Activated CD4-positive, alpha-beta T cell treated with anti-CD3 and anti-CD28 coated beads for 36 hours (primary cell): ENCODE measurements around the gene SDK1. TPM values are rescaled to one million over a fixed set of nuclear protein-coding genes. Genes with fewer than 3 reads are reported as not detected.

Experiments
- ATAC-seq: fragments of 200-7000 bp; cut with Tn5 transposase; one replicate; pipeline ENCODE4 v1.10.0; 2021; ENCODE audit warnings: mild to moderate bottlenecking, moderate library complexity
- CTCF ChIA-PET: fragments of 350-600 bp; sonication (Branson Sonifier 250); formaldehyde crosslinking; loops from one replicate; lab custom pipeline; 2021; ENCODE audit warnings: antibody characterized with exemption; lab: Charles Lee
- POLR2A ChIA-PET: fragments of 350-600 bp; sonication (Branson Sonifier 250); formaldehyde crosslinking; loops from one replicate; lab custom pipeline; 2021; ENCODE audit warnings: antibody characterized with exemption, inconsistent platforms; lab: Charles Lee
- DNase-seq: peaks from one replicate; pipeline ENCODE4 v3.0.0-alpha.2; 2020
- H3K27ac Mint-ChIP-seq: one replicate; pipeline ENCODE4 v1.8.0; 2021; ENCODE audit warnings: mixed read lengths
- H3K27me3 Mint-ChIP-seq: one replicate; pipeline ENCODE4 v1.8.0; 2021; ENCODE audit warnings: mixed read lengths
- H3K36me3 Mint-ChIP-seq: one replicate; pipeline ENCODE4 v1.8.0; 2021; ENCODE audit warnings: low read depth, mixed read lengths
- H3K4me1 Mint-ChIP-seq: one replicate; pipeline ENCODE4 v1.8.0; 2021; ENCODE audit warnings: mixed read lengths
- H3K4me3 Mint-ChIP-seq: one replicate; pipeline ENCODE4 v1.8.0; 2021; ENCODE audit warnings: mild to moderate bottlenecking, moderate library complexity, mixed read lengths
- H3K9me3 Mint-ChIP-seq: one replicate; pipeline ENCODE4 v1.8.0; 2021; ENCODE audit warnings: low read depth, mixed read lengths
- intact Hi-C, 2 experiments: fragments of 100-400 bp; cut with DNase I in 1 of 2; cut with micrococcal nuclease in 1 of 2; formaldehyde crosslinking; loops; one replicate each; pipeline versions ENCODE4 v1.14.2 to v1.15.1; 2022 to 2024; cut with DNase I, micrococcal nuclease
- total RNA-seq, 2 experiments: library from RNA; stranded (reverse); gene quantifications; one replicate each; pipeline ENCODE4 v1.2.3, GENCODE V29; 2021

Gene SDK1
- total RNA-seq, 2 experiments from 2014 or later, result 1.1 to 1.9 TPM

DNA sequence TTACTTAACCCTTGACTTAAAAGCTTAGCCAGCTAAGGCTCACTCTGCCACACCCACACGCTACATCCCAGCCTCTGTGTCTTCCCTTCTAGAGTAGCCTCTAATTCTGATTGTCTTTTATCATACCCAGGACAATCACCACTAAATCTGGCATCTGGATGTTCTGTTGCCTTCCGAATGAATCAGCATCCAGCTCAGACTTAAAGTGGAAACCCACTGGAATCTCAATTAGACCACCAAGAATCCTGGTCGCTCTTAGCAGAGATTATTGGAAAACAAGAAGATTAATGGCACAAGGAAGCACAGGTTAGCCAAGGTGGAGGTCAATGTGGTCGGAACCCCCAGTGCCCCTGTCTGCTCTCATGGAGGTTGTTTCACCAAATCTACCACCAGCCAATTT, 976.9 kb downstream of the SDK1 start:
- H3K36me3 Mint-ChIP-seq, result no peaks in the 10 kb centered on the region
- H3K27me3 Mint-ChIP-seq, result peaks cover 3% of the 10 kb centered on the region
- H3K27ac Mint-ChIP-seq, result no peak overlapping the region
- ATAC-seq (no peak), DNase-seq (no peak)
- H3K4me3 Mint-ChIP-seq, result no peak overlapping the region
- H3K4me1 Mint-ChIP-seq, result no peaks in the 10 kb centered on the region
- POLR2A ChIA-PET, result no interaction called here
- peaks cover 6% of the 10 kb centered on the region for H3K9me3 Mint-ChIP-seq
- CTCF ChIA-PET, result no interaction called here
- intact Hi-C loops, result no loop called here

- no peak for DNase-seq
- intact Hi-C loops, result no loop called here
- ChIA-PET POLR2A (no interaction called here), CTCF (interaction anchor here (0.8 kb wide), 1 partner anchor 294 kb away, joined by 3 read pairs; no protein-coding TSS in a partner anchor)
- H3K27ac Mint-ChIP-seq, result no peak overlapping the region
- peaks cover 3% of the 10 kb centered on the region for H3K27me3 Mint-ChIP-seq
- H3K9me3 Mint-ChIP-seq, result peaks cover 6% of the 10 kb centered on the region
- no peak for ATAC-seq
- no peak overlapping the region for H3K4me3 Mint-ChIP-seq
- H3K4me1 Mint-ChIP-seq, result no peaks in the 10 kb centered on the region
- no peaks in the 10 kb centered on the region for H3K36me3 Mint-ChIP-seq
Observed at GRCh38 chr7:4279216-4279615, 978.2 kb downstream of the SDK1 start.

- Mint-ChIP-seq H3K27ac (no peak overlapping the region), H3K27me3 (peaks cover 3% of the 10 kb centered on the region), H3K9me3 (peaks cover 2% of the 10 kb centered on the region), H3K4me1 (no peaks in the 10 kb centered on the region), H3K4me3 (no peak overlapping the region), H3K36me3 (no peaks in the 10 kb centered on the region)
- ChIA-PET POLR2A (no interaction called here), CTCF (interaction anchor here (0.6 kb wide), 2 partner anchors 11 to 86 kb away, joined by 3 to 4 read pairs; no protein-coding TSS in a partner anchor)
- intact Hi-C loops, result no loop called here
- ATAC-seq (no peak), DNase-seq (no peak)
Observed at GRCh38 chr7:4281231-4281993, 980.4 kb downstream of the SDK1 start.

DNA sequence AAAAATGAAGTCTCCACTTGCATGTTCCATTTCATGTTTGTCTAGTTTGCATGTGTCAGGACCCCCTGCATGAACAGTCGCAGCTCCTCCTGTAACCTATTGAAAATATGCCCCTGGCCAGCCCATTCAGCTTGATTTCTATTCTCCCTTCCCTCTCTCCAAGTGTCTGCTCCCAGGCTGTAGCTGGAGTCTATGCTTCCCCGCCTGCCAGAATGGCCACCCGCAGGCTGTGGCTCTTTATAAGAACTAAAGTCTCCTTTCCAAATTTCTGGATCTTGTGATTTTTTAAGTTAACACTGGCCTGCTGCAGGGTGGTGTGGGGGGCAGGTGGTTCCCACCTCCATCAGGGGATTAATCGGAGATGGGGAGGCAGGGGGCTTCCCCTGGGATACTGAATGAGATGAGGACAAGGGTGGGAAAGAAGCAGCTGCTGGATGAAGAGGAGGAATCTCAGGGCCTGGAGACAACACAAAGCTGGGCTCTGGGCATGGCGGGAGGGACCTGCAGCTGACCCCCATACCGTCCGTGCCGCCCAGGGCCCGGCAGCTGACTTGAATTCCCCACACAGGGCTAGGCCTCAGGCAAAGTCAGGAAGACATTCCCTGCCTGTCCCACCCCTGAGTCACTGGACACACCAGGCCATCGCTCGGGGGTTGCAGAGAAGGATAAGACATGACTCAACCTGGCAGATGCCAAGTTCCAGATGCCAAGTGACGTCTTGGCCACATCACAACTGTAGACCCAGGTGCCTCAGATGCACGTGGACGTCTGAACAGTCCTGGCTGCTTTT, 981.6 kb downstream of the SDK1 start:
- Mint-ChIP-seq H3K27me3 (peaks cover 3% of the 10 kb centered on the region), H3K27ac (no peak overlapping the region), H3K4me1 (no peaks in the 10 kb centered on the region), H3K36me3 (no peaks in the 10 kb centered on the region), H3K4me3 (no peak overlapping the region), H3K9me3 (peaks cover 2% of the 10 kb centered on the region)
- DNase-seq (no peak), ATAC-seq (no peak)
- intact Hi-C loops, result no loop called here
- CTCF ChIA-PET, result interaction anchor here (0.7 kb wide), 1 partner anchor 21 kb away, joined by 5 read pairs; no protein-coding TSS in a partner anchor
- POLR2A ChIA-PET, result no interaction called here

DNA sequence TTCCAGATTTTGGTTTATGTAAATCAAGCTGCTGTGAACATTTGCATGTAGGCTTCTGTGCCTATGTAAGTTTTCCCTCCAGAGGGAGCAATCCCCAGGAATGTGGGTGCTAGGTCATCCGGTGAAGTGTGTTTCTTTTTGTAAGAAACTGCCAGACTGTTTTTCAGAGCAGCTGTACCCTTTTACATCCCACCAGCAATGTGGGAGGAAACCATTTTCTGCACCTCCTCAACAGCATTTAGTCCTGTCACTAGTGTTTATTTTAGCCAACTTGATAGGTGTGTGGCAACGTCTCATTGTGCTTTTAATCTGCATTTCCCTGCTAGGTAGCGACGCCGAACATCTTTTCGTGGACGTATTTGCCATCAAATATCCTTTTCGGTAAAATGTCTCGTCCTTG, 985.3 kb downstream of the SDK1 start:
- no peak overlapping the region for H3K4me3 Mint-ChIP-seq
- intact Hi-C loops, result no loop called here
- no peaks in the 10 kb centered on the region for H3K36me3 Mint-ChIP-seq
- ATAC-seq (no peak), DNase-seq (no peak)
- H3K4me1 Mint-ChIP-seq, result peaks cover 3% of the 10 kb centered on the region
- ChIA-PET CTCF (interaction anchor here (0.6 kb wide), 1 partner anchor 344 kb away, joined by 3 read pairs; no protein-coding TSS in a partner anchor), POLR2A (no interaction called here)
- peaks cover 7% of the 10 kb centered on the region for H3K27me3 Mint-ChIP-seq
- no peaks in the 10 kb centered on the region for H3K9me3 Mint-ChIP-seq
- H3K27ac Mint-ChIP-seq, result no peak overlapping the region

- POLR2A ChIA-PET, result no interaction called here
- Mint-ChIP-seq H3K9me3 (peaks cover 8% of the 10 kb centered on the region), H3K27ac (no peak overlapping the region), H3K36me3 (peaks cover 2% of the 10 kb centered on the region), H3K4me3 (no peak overlapping the region), H3K27me3 (peaks cover 11% of the 10 kb centered on the region), H3K4me1 (peaks cover 3% of the 10 kb centered on the region)
- CTCF ChIA-PET, result no interaction called here
- ATAC-seq, result no peak
- intact Hi-C loops, result no loop called here
- DNase-seq, result no peak
Observed at GRCh38 chr7:4288791-4289394, 987.8 kb downstream of the SDK1 start.

DNA sequence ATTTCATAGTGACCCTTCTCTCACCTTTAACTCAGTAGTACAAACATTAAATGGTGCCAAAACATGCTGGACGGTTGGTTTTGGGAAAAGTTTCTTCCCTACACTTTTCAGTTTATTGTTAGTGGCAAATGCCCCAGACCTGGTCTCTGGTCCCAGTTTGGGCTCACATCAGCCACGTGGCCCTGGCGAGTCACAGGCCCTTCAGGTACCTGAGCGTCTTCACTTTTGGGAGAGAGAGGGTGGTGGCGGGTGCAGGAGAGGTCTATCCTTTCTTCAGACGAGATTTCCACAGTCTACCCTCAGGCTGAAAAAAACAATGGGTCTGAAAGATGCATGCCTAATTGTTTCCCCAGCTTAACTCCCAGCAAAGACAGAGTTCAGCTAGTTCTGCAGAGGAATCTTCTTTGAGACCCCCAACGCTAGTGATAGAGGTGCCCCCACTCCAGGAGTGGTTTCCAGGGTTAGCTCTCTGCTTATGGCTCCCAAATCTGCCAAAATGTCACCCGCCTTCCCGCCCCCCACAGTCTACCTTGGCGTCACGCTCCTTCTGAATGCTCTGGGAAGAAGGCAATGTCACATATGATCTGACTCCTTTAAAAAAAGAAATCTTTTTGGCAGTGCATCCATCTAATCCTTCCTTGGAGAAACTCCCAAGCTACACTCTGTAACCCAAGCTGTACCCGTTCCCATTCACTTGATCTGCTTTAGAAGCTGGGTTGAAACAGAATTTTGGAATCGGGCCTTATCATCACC, 996.3 kb downstream of the SDK1 start:
- DNase-seq (no peak), ATAC-seq (no peak)
- ChIA-PET CTCF (no interaction called here), POLR2A (no interaction called here)
- Mint-ChIP-seq H3K27me3 (peaks cover 7% of the 10 kb centered on the region), H3K4me3 (no peak overlapping the region), H3K4me1 (no peaks in the 10 kb centered on the region), H3K9me3 (peaks cover 13% of the 10 kb centered on the region), H3K27ac (no peak overlapping the region), H3K36me3 (peaks cover 2% of the 10 kb centered on the region)
- intact Hi-C loops, result no loop called here

DNA sequence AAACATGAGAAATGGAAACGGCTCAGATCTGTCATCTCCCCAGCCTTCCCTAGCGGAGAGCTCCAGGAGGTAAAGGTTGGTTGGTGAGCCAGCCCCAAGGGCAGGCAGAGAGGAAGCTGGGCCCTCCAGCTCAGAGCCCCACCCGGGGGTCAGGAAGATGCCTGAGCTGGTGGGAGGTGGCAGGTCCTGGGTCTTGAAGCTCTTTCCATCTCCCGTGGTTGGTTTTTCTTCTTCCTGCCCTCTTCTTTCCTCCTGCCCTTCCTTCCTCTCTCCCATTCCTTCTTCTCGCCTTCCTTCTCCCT, 996.8 kb downstream of the SDK1 start:
- intact Hi-C loops, result no loop called here
- ATAC-seq, result no peak
- Mint-ChIP-seq H3K27ac (no peak overlapping the region), H3K9me3 (peaks cover 12% of the 10 kb centered on the region), H3K4me1 (no peaks in the 10 kb centered on the region), H3K4me3 (no peak overlapping the region), H3K36me3 (peaks cover 2% of the 10 kb centered on the region), H3K27me3 (peaks cover 5% of the 10 kb centered on the region)
- ChIA-PET POLR2A (no interaction called here), CTCF (no interaction called here)
- DNase-seq, result no peak

DNA sequence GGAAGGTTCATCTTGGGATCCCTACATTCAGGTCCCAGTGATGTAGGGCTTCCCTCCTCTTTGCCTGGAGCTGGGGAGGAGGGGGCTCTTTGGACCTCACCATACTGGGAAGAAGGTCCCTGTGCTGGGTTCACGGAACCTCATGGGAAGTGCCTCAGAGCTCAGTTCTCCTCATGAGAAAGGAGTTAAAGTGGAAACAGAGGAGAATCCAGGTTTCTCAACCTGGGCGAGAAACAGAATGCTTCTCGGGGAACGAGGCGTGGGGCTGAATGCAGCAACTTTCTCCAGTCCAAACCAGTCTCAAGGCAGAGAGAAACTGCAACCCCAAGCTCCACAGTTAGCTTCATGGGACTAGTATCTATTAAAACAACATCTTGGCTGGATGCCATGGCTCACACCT, 998.4 kb downstream of the SDK1 start:
- no peak overlapping the region for H3K27ac Mint-ChIP-seq
- ChIA-PET POLR2A (no interaction called here), CTCF (no interaction called here)
- intact Hi-C loops, result no loop called here
- H3K36me3 Mint-ChIP-seq, result no peaks in the 10 kb centered on the region
- no peaks in the 10 kb centered on the region for H3K4me1 Mint-ChIP-seq
- no peak overlapping the region for H3K4me3 Mint-ChIP-seq
- no peak for ATAC-seq
- DNase-seq, result no peak
- peaks cover 2% of the 10 kb centered on the region for H3K27me3 Mint-ChIP-seq
- peaks cover 4% of the 10 kb centered on the region for H3K9me3 Mint-ChIP-seq

DNA sequence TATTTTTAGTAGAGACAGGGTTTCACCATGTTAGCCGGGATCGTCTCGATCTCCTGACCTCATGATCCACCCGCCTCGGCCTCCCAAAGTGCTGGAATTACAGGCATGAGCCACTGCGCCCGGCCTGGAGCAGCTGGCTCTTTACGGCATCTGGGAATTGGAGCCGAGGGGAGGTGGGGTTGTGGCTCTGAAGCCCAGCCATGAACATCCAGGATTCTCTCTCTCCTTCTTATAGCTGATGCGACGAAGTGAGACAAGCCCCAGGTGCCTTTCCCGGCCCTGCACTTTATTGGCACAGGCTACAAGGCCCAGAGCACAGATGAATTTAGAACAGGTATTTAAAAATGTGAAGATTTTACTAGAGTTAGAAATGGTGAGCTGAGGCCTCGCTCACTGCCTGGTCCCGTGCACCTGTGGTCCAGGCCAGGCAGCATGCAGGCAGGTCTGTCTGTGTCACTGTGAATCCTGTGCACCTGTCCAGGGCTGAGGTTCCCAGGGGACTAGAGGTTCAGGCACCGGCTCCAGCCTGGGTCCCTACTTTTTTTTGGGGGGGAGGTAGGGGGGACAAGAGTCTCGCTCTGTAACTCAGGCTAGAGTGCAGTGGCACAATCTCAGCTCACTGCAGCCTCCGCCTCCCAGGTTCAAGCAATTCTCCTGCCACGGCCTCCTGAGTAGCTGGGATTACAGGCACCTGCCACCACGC, 1001.3 kb downstream of the SDK1 start:
- DNase-seq (no peak), ATAC-seq (no peak)
- no peaks in the 10 kb centered on the region for H3K4me1 Mint-ChIP-seq
- H3K36me3 Mint-ChIP-seq, result no peaks in the 10 kb centered on the region
- H3K4me3 Mint-ChIP-seq, result no peak overlapping the region
- no peaks in the 10 kb centered on the region for H3K9me3 Mint-ChIP-seq
- ChIA-PET CTCF (no interaction called here), POLR2A (no interaction called here)
- intact Hi-C loops, result no loop called here
- H3K27ac Mint-ChIP-seq, result no peak overlapping the region
- H3K27me3 Mint-ChIP-seq, result no peaks in the 10 kb centered on the region
